ENCODE data around the gene GATD1.

DNA sequence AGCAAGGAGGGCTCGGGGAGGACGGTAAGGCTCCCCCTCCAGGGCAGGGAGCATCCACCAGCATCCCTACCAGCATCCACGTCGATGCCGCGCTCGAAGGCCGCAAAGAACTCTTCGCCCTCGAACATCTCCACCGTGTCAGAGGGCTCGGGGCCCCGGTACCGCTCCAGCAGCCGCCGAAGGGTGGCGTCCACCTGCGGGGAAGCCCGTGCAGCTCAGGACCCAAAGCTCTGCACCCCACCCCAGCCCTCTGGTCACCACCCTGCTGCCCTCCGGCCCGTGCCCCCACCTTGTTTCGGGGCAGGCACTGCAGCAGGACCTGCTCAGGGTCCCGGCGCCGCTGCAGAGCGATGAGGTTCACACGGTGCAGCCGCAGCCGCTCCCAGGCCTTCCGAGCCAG lies 23.2 kb upstream of the GATD1 start:
- TF ChIP-seq, protein P1, sequence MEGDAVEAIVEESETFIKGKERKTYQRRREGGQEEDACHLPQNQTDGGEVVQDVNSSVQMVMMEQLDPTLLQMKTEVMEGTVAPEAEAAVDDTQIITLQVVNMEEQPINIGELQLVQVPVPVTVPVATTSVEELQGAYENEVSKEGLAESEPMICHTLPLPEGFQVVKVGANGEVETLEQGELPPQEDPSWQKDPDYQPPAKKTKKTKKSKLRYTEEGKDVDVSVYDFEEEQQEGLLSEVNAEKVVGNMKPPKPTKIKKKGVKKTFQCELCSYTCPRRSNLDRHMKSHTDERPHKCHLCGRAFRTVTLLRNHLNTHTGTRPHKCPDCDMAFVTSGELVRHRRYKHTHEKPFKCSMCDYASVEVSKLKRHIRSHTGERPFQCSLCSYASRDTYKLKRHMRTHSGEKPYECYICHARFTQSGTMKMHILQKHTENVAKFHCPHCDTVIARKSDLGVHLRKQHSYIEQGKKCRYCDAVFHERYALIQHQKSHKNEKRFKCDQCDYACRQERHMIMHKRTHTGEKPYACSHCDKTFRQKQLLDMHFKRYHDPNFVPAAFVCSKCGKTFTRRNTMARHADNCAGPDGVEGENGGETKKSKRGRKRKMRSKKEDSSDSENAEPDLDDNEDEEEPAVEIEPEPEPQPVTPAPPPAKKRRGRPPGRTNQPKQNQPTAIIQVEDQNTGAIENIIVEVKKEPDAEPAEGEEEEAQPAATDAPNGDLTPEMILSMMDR (IDR thresholded peaks at IDR 0.05): no peak
- TF ChIP-seq POLR2A (IDR thresholded peaks at IDR 0.05): no peak
- no peak for TF ChIP-seq EP300 (IDR thresholded peaks at IDR 0.05)

All from stomach (tissue), 4 donors.